ENCODE measurements around the gene NAALAD2. TPM values are rescaled to one million over a fixed set of nuclear protein-coding genes. Genes with fewer than 3 reads are reported as not detected.

The NAALAD2 gene
- total RNA-seq, 5 donors from 2014 or later (not counting 1 experiment from before 2014, with no cell fraction given) = not detected

DNA sequence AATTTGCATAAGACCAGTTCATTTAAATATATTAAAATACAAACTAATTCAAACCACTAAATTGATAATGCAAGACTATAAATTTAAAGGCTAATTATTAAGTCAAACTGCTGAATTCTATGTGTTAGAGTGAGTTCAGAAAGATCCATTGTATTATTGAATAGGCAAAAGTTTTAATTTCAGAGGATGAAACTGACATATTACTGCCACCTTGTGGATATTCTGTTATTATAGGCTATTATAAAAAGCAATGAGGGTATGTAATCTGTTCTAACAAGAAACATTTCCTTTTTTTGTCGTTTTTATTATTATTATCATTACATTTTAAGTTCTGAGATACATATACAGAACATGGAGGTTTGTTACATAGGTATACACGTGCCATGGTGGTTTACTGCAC is 20.9 kb upstream of the NAALAD2 start:
- H3K9me3 ChIP-seq = no peaks in the 10 kb centered on the region
- H3K4me3 Mint-ChIP-seq = no peak overlapping the region
- no peaks in the 10 kb centered on the region for H3K9me3 Mint-ChIP-seq
- no peak overlapping the region for H3K27ac ChIP-seq (ENCODE audit: low read length)
- POLR2A ChIA-PET = no interaction called here
- CTCF ChIA-PET = no interaction called here
- H3K27ac Mint-ChIP-seq = no peak overlapping the region
- WGBS (ENCODE audit: insufficient coverage) = no CpG with 5 or more reads among the region's 2 CpGs
- no peak for ATAC-seq (replicated peaks in 1 of 4)
- no peaks in the 10 kb centered on the region for H3K4me1 ChIP-seq (ENCODE audit: control insufficient read depth in 1 of 2, extremely low read depth in 1 of 2, insufficient read depth in 2 of 2, low read length in 2 of 2)
- H3K4me3 ChIP-seq (ENCODE audit: control insufficient read depth in 1 of 2, extremely low read depth in 1 of 2, low read length in 1 of 2) = no peak overlapping the region
- peaks cover 0 to 15% of the 10 kb centered on the region in 2 donors for H3K27me3 Mint-ChIP-seq
- DNase-seq = no peak
- H3K36me3 Mint-ChIP-seq = no peaks in the 10 kb centered on the region
- no peaks in the 10 kb centered on the region for H3K36me3 ChIP-seq (ENCODE audit: control insufficient read depth in 2 of 2, extremely low read depth in 1 of 2, insufficient read depth in 1 of 2, low read length in 1 of 2)
- no peaks in the 10 kb centered on the region for H3K27me3 ChIP-seq (replicated peaks in 1 of 2; ENCODE audit: control insufficient read depth in 2 of 2, extremely low read depth in 1 of 2, insufficient read depth in 2 of 2, low read length in 1 of 2)
- H3K4me1 Mint-ChIP-seq = no peaks in the 10 kb centered on the region

DNA sequence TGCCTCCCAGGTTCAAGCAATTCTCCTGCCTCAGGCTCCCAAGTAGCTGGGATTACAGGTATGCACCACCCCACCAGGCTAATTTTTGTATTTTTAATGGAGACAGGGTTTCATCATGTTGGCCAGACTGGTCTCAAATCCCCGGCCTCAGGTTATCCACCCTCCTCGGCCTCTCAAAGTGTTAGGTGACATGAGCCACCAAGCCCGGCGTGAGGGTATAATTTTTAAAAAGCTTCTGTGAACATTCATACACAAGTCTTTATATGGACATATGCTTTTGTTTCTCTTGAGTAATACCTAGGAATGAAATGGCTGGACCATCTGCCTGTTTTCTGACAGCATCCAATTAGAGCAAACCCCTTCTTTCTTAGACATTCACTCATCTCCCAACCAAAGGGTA is 14.3 kb upstream of the NAALAD2 start:
- H3K36me3 ChIP-seq (ENCODE audit: control insufficient read depth in 2 of 2, extremely low read depth in 1 of 2, insufficient read depth in 1 of 2, low read length in 1 of 2) = no peaks in the 10 kb centered on the region
- no peak overlapping the region for H3K27ac Mint-ChIP-seq
- no peaks in the 10 kb centered on the region for H3K36me3 Mint-ChIP-seq
- WGBS (ENCODE audit: insufficient coverage) = no CpG with 5 or more reads among the region's 4 CpGs
- CTCF ChIA-PET = no interaction called here
- no peaks in the 10 kb centered on the region for H3K4me1 ChIP-seq (ENCODE audit: control insufficient read depth in 1 of 2, extremely low read depth in 1 of 2, insufficient read depth in 2 of 2, low read length in 2 of 2)
- H3K27me3 Mint-ChIP-seq = peaks cover 3% of the 10 kb centered on the region in 2 donors
- H3K4me3 Mint-ChIP-seq = no peak overlapping the region
- no peak for ATAC-seq (replicated peaks in 1 of 4)
- H3K4me1 Mint-ChIP-seq = no peaks in the 10 kb centered on the region
- no peak overlapping the region for H3K27ac ChIP-seq (ENCODE audit: low read length)
- no peaks in the 10 kb centered on the region for H3K9me3 Mint-ChIP-seq
- no peak for DNase-seq
- POLR2A ChIA-PET = no interaction called here
- H3K27me3 ChIP-seq (replicated peaks in 1 of 2; ENCODE audit: control insufficient read depth in 2 of 2, extremely low read depth in 1 of 2, insufficient read depth in 2 of 2, low read length in 1 of 2) = no peaks in the 10 kb centered on the region
- H3K9me3 ChIP-seq = no peaks in the 10 kb centered on the region
- H3K4me3 ChIP-seq (ENCODE audit: control insufficient read depth in 1 of 2, extremely low read depth in 1 of 2, low read length in 1 of 2) = no peak overlapping the region

DNA sequence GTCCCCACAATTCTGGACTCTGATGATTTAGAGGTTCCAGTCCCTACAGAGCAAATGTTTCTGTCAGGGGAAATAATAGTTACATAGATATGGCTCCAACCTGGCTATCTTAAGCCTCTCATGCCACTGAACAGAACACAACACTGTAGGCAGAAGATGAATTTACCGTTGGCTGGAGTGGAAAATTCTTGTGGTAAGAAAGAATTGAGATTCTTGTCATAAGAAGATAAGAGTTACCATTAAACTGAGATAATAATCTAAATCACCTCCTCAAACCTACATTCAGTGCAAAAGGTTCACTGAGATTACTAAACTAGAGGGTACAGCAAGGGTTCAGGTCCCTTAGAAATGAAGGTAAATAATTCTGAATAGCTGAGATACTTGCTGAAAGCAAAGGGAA is 10.1 kb upstream of the NAALAD2 start:
- no peaks in the 10 kb centered on the region for H3K36me3 ChIP-seq (ENCODE audit: control insufficient read depth in 2 of 2, extremely low read depth in 1 of 2, insufficient read depth in 1 of 2, low read length in 1 of 2)
- CTCF ChIA-PET = no interaction called here
- no peak overlapping the region for H3K27ac ChIP-seq (ENCODE audit: low read length)
- DNase-seq (no peak), ATAC-seq (replicated peaks in 1 of 4) (no peak)
- H3K4me1 Mint-ChIP-seq = no peaks in the 10 kb centered on the region
- H3K9me3 Mint-ChIP-seq = no peaks in the 10 kb centered on the region
- H3K27ac Mint-ChIP-seq = no peak overlapping the region
- H3K27me3 ChIP-seq (replicated peaks in 1 of 2; ENCODE audit: control insufficient read depth in 2 of 2, extremely low read depth in 1 of 2, insufficient read depth in 2 of 2, low read length in 1 of 2) = no peaks in the 10 kb centered on the region
- no peaks in the 10 kb centered on the region for H3K9me3 ChIP-seq
- peaks cover 0 to 6% of the 10 kb centered on the region in 2 donors for H3K27me3 Mint-ChIP-seq
- no peaks in the 10 kb centered on the region for H3K4me1 ChIP-seq (ENCODE audit: control insufficient read depth in 1 of 2, extremely low read depth in 1 of 2, insufficient read depth in 2 of 2, low read length in 2 of 2)
- no CpG with 5 or more reads among the region's 1 CpG for WGBS (ENCODE audit: insufficient coverage)
- no peaks in the 10 kb centered on the region for H3K36me3 Mint-ChIP-seq
- POLR2A ChIA-PET = no interaction called here
- no peak overlapping the region for H3K4me3 ChIP-seq (ENCODE audit: control insufficient read depth in 1 of 2, extremely low read depth in 1 of 2, low read length in 1 of 2)
- no peak overlapping the region for H3K4me3 Mint-ChIP-seq

DNA sequence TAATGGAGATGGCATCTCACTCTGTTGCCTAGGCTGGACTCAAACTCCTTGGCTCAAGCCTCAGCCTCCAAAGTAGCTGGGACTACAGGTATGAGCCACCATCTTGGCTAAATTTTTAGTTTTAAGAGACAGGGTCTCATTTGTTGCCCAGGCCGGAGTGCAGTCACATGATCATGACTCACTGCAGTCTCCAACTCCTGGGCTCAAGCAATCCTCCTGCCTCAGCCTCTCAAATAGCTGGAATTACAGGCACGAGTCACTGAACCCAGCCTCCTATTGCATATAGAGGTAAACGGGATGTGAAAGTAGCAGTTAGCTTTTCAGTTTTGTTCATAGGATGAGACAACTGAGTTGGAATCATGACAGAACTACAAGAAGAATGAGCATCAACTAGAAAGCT is 9.5 kb upstream of the NAALAD2 start:
- Mint-ChIP-seq H3K27me3 (peaks cover 0 to 8% of the 10 kb centered on the region in 2 donors), H3K27ac (no peak overlapping the region), H3K9me3 (no peaks in the 10 kb centered on the region), H3K36me3 (no peaks in the 10 kb centered on the region), H3K4me1 (no peaks in the 10 kb centered on the region), H3K4me3 (no peak overlapping the region)
- H3K9me3 ChIP-seq = no peaks in the 10 kb centered on the region
- no peaks in the 10 kb centered on the region for H3K36me3 ChIP-seq (ENCODE audit: control insufficient read depth in 2 of 2, extremely low read depth in 1 of 2, insufficient read depth in 1 of 2, low read length in 1 of 2)
- ChIA-PET POLR2A (no interaction called here), CTCF (no interaction called here)
- H3K4me1 ChIP-seq (ENCODE audit: control insufficient read depth in 1 of 2, extremely low read depth in 1 of 2, insufficient read depth in 2 of 2, low read length in 2 of 2) = no peaks in the 10 kb centered on the region
- H3K4me3 ChIP-seq (ENCODE audit: control insufficient read depth in 1 of 2, extremely low read depth in 1 of 2, low read length in 1 of 2) = no peak overlapping the region
- no peak overlapping the region for H3K27ac ChIP-seq (ENCODE audit: low read length)
- DNase-seq (no peak), ATAC-seq (replicated peaks in 1 of 4) (no peak)
- H3K27me3 ChIP-seq (replicated peaks in 1 of 2; ENCODE audit: control insufficient read depth in 2 of 2, extremely low read depth in 1 of 2, insufficient read depth in 2 of 2, low read length in 1 of 2) = no peaks in the 10 kb centered on the region
- WGBS (ENCODE audit: insufficient coverage) = no CpG with 5 or more reads among the region's 3 CpGs

- peak overlapping the region in 1 of 3 donors; percentile 62 for H3K4me3 Mint-ChIP-seq
- CTCF ChIA-PET = interaction anchor here in 1 of 2 donors (0.7 kb wide), 1 partner anchor 9 kb away, joined by 3 read pairs; no protein-coding TSS in a partner anchor
- WGBS (ENCODE audit: insufficient coverage) = 39% methylated on average over 6 of the region's 11 CpGs
Measured at GRCh38 chr11:90133560-90134477, 644 bp upstream of the NAALAD2 start.

DNA sequence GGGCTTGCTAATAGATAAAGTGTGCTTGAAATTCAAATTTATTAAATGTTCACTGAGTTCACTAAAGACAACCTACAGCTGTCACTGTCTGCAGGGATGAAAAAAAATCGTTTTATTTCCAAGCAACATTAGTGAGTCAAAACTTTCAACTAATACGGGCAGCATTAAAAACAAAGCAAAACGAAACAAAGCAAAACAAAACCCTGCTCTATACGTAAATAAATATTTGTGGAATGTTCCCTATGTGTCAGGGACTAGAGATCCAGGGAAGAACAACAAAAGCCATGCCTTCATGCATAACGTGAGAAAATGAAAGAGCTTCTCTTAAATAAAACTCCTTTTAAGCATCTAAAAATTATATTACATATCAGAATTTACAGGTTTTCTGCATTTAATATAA is 553 bp downstream of the NAALAD2 start:
- Histone ChIP-seq H3K27ac (ENCODE audit: low read length) (no peak overlapping the region), H3K9me3 (no peaks in the 10 kb centered on the region), H3K4me1 (ENCODE audit: control insufficient read depth in 1 of 2, extremely low read depth in 1 of 2, insufficient read depth in 2 of 2, low read length in 2 of 2) (peaks cover 0 to 6% of the 10 kb centered on the region in 2 experiments), H3K36me3 (ENCODE audit: control insufficient read depth in 2 of 2, extremely low read depth in 1 of 2, insufficient read depth in 1 of 2, low read length in 1 of 2) (no peaks in the 10 kb centered on the region), H3K27me3 (replicated peaks in 1 of 2; ENCODE audit: control insufficient read depth in 2 of 2, extremely low read depth in 1 of 2, insufficient read depth in 2 of 2, low read length in 1 of 2) (peaks cover 5 to 7% of the 10 kb centered on the region in 2 experiments), H3K4me3 (ENCODE audit: control insufficient read depth in 1 of 2, extremely low read depth in 1 of 2, low read length in 1 of 2) (no peak overlapping the region)
- Mint-ChIP-seq H3K4me1 (peaks cover 15 to 18% (median 17%) of the 10 kb centered on the region in 3 donors), H3K27ac (no peak overlapping the region), H3K4me3 (peak overlapping the region; percentile 26 to 62 (median 32)), H3K9me3 (no peaks in the 10 kb centered on the region), H3K27me3 (peaks cover 45 to 53% of the 10 kb centered on the region in 2 donors), H3K36me3 (no peaks in the 10 kb centered on the region)
- ATAC-seq (replicated peaks in 1 of 4) = no peak
- no CpG with 5 or more reads among the region's 5 CpGs for WGBS (ENCODE audit: insufficient coverage)
- ChIA-PET POLR2A (interaction anchor here in 1 of 2 donors (0.6 kb wide), 1 partner anchor 88 kb away, joined by 3 read pairs; the partner anchor contains the start of gene CHORDC1), CTCF (no interaction called here)
- no peak for DNase-seq

More at GRCh38 chr11:90133560-90134477, 644 bp upstream of the NAALAD2 start:
- POLR2A ChIA-PET = no interaction called here
- peaks cover 43 to 47% of the 10 kb centered on the region in 2 donors for H3K27me3 Mint-ChIP-seq
- no peaks in the 10 kb centered on the region for H3K36me3 ChIP-seq (ENCODE audit: control insufficient read depth in 2 of 2, extremely low read depth in 1 of 2, insufficient read depth in 1 of 2, low read length in 1 of 2)
- no peaks in the 10 kb centered on the region for H3K9me3 ChIP-seq
- H3K27ac Mint-ChIP-seq = no peak overlapping the region
- peaks cover 0 to 6% of the 10 kb centered on the region in 2 experiments for H3K4me1 ChIP-seq (ENCODE audit: control insufficient read depth in 1 of 2, extremely low read depth in 1 of 2, insufficient read depth in 2 of 2, low read length in 2 of 2)
- no peak for DNase-seq
- H3K9me3 Mint-ChIP-seq = no peaks in the 10 kb centered on the region
- H3K36me3 Mint-ChIP-seq = no peaks in the 10 kb centered on the region
- peaks cover 5 to 7% of the 10 kb centered on the region in 2 experiments for H3K27me3 ChIP-seq (replicated peaks in 1 of 2; ENCODE audit: control insufficient read depth in 2 of 2, extremely low read depth in 1 of 2, insufficient read depth in 2 of 2, low read length in 1 of 2)
- peaks cover 15 to 18% (median 17%) of the 10 kb centered on the region in 3 donors for H3K4me1 Mint-ChIP-seq
- no peak for ATAC-seq (replicated peaks in 1 of 4)
- H3K27ac ChIP-seq (ENCODE audit: low read length) = no peak overlapping the region
- H3K4me3 ChIP-seq (ENCODE audit: control insufficient read depth in 1 of 2, extremely low read depth in 1 of 2, low read length in 1 of 2) = peak overlapping the region in 1 of 2 donors; percentile 38

All from T-cell (primary cell).